ENCODE measurements around the gene MTG2.

Gene MTG2

DNA sequence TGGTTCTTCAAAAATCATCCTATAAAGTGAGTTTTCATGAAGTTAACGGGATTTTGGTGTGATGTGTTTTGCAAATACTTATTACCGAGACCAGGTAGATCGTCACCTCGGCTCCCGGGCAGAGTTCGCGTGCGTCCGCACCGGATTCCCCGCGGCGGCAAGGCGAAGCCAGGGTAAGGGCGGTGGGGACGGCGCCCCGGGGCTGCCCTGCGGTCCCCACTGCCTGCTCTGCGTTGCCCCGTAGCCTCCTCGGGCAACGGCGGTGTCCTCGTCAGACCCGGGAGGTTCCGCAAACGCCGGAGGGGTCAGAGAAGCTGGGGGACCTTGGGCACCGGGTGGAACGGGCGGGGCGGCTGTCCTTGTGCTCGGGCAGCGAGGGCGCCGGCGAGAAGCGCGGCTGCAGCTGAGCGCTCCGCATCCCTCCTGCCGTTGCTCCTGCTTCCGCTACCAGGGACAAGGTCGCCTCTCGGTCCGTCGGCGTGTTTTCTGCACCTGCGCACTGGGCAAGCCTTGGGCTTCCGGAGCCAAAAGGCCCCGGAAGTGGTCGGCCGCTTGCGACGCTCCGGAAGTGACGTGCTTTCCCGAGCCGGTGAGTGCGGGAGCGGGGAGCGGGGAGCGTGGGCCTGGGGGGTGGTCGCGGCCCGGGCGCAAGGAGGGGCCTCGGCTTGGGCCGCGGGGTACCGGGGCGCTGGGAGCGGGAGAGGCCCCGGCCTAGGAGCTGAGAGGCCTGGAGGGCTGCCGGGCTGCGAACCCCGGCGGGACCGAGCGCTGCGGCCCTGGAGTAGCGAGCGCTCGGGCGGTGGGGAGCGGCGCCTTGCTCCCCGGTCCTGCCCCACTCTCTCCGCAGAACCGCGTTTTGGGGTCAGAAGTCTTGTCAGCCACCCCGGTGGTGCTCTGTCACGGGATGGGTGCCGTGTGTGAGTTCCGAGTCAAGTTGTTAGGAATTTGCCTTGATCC, at the start of gene MTG2:
Gene MTG2 (plus strand): TSS at position 560 of the 957 bp plus-strand sequence. CDS start 10,393 bp downstream, outside the sequence.
- intact Hi-C loops (cut with DNase I): loop anchor here (5.0 to 10.0 kb wide), 3 partner anchors 40 to 202 kb away; partner anchors contain the start of genes OSBPL2, PSMA7, RPS21 and SS18L1
- peak; percentile 89 to 99 (median 92) for DNase-seq

GRCh38 chr20:62133051-62133845, 49.6 kb upstream of the MTG2 start:
- intact Hi-C loops (cut with DNase I): no loop called here
- peak in 2 of 10 donors; percentile 74 to 82 for DNase-seq

DNA sequence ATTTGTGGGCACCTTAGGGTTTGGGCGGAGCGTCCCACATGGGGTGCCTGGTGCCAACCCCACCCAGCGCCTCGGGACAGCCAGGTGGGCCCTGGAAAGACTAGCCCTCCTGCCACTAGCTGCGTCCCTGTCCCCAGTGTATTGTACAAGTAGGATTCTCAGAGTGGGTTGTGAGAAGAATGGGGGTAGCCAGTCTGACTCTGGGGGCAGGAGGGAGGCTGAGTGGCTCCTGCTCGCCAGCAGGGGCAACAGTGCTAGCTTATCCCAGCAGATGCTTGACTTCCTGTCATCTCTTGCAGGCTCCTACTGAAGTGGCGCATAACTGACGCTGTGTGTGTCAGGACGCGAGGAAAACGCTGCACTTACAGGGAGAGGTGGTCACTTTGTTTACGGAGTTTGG, 49.0 kb upstream of the MTG2 start:
- DNase-seq: no peak

GRCh38 chr20:62134735-62135231, 48.0 kb upstream of the MTG2 start:
- DNase-seq: no peak

More for the DNA sequence above, 49.0 kb upstream of the MTG2 start:
- intact Hi-C loops (cut with DNase I): no loop called here

DNA sequence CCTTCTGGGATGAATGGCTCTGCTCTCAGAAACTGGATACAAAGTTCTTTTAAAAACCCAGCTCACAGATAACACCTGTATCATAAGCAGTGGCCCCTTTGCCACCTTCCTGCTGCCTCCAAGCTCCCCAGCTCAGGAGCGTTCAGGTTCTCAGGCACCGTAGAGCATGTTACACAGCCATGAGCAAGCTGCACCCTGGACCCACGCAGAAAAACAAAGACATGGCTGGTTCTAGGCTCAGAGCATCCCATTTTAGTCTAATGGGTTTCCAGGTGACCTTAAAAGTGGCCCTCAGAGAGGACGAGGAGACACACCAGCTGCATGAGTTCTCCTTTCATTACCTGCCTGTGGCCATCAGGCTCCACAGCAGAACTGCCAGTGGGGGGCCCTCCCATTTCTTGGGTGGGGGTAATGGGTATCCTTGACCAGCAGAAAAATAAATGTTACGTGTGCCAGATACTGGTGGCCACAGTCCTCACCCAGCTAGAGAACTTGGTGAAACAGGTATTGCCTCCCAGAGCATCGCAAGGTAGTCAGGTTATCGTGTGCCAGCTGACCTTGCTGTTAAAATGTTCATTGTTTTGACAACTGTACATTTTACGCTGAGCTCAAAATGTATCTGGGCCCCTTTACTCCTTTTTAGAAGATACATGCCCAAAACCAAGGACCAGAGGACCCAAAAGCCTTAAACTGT, 47.1 kb upstream of the MTG2 start:
- DNase-seq: no peak
- intact Hi-C loops (cut with DNase I): no loop called here

More at GRCh38 chr20:62134735-62135231, 48.0 kb upstream of the MTG2 start:
- intact Hi-C loops (cut with DNase I): no loop called here

DNA sequence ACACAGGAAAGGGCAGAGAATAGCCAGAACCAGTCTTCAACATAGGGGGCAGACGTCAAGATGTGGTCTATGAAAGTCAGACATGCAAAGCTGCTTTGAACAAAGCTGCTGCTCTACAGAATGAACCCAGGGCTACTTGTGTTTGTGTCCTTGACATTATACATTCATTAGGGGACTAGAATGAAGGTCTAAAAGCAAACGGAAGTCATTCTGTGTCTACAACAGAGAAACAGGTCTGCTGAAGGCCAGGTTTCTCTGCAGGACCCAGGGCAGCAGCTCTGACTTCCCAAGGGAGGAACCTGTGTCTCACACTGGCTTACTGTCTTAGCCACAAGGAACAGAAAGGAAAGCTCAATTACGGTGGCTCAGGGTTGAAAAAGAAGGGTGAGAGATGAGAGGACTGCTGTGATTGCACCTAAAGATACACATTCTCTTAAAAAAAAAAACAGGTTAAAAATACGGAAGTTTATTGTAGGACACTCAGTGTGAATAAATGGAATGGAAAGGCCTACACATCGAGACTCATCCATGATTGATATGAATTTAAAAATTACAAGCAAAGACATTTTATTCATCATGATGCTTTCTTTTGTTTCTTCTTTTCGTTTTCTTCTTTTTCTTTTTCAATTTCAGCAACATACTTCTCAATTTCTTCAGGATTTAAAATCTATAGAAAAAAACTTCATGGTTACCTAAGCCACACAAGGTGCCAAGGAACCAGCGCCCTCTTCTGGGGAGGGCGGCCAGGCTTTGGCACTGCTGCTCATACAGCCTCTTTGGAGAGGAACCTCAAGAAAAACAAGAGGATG, 46.3 kb upstream of the MTG2 start:
- intact Hi-C loops (cut with DNase I): loop anchor here (1.0 kb wide), 1 partner anchor 125 kb away; no protein-coding TSS in a partner anchor
- DNase-seq: peak in 9 of 10 donors; percentile 37 to 95 (median 68)

- DNase-seq: no peak
- intact Hi-C loops (cut with DNase I): loop anchor here (1.0 kb wide), 1 partner anchor 126 kb away; no protein-coding TSS in a partner anchor
Measured at GRCh38 chr20:62137092-62137384, 45.8 kb upstream of the MTG2 start.

DNA sequence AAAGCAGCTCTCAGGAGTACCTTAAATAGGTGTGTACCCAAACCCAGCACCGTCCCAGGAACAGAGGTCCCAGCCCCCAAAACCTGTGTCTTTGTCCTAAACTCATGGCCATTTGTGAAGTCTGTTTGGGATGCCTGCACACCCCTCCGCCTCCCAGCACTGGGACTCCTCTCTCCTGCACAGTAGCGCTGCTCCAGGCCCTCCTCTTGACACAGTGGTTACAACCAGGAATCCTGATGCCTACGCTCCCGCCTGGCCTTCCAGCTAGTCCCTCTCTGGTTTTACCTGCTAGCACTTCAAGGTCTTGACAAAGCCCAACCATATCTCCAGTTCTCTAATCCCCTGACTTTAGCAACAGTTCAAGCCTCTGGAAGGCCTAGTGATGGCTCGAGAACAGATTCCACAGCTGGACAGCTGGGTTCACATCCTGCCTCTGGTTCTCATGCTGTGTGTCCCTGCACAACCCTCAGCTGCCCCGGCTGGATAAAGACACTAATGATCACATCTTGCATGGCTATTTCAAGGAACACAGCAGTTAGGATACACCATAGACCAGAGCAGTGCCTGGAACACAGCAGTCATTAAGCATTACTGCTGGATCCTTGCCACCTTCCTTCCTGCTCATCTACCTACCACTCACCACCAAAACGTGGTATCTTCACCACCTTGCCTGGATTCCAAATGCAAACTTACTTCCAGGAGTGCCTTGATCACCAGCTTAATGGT, 45.2 kb upstream of the MTG2 start:
- intact Hi-C loops (cut with DNase I): loop anchor here (1.0 kb wide), 1 partner anchor 126 kb away; no protein-coding TSS in a partner anchor
- DNase-seq: no peak

DNA sequence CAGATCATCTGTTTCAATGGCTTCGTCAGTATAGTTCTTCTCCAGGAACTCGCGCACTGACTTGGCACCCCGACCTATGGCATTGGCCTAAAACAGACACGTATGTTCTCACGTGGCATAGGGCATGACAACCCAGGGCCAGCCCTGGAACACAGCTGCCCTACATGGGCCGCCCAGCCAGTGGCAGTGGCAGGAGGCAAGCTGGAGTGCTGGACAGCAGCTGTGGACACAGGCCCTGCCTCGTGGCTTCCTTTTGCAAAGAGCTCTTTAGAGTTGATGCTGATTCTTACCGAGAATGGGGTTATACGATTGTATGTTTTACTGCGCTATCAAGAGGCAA, 44.7 kb upstream of the MTG2 start:
- no peak for DNase-seq
- intact Hi-C loops (cut with DNase I): no loop called here

DNA sequence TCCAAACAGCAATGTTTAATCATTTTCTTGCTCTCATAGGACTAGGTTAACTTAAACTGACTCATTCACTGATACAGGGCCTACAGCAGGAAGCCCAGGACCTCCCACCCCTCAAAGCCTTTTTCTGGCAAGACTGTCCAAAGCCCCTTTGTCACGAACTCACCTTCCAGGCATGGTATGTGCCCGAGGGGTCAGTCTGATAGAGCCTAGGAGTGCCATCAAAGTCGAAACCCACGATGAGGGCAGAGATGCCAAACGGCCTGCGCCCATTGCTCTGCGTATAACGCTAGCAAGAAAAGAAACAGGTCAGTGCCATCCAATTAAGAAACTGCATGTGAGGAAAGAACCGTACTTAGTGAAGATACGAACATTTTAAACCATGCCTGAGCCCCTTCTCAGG, 43.9 kb upstream of the MTG2 start:
- DNase-seq: no peak
- intact Hi-C loops (cut with DNase I): no loop called here

DNA sequence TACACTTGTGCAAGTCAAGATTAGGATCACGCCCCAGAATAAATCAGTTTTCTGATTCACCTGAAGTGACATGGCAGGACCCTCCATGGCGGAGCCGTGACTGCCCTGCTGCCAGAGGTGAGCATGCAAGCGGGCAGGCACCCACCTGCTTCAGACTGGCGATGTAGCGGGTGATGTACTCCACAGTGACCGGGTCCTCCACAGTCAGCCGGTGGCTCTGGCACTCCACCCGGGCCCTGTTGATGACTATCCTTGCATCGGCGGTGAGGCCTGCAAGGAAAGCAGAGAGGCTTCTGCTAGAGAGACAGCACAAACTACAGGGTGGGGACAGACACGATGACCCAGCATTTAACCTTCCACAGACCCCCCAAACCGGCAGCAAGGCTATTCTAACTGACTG, 43.2 kb upstream of the MTG2 start:
- intact Hi-C loops (cut with DNase I): loop anchor here (2.0 to 5.0 kb wide), 2 partner anchors 43 to 73 kb away; partner anchors contain the start of gene MTG2
- DNase-seq: no peak

GRCh38 chr20:62141043-62141396, 41.8 kb upstream of the MTG2 start:
- no peak for DNase-seq
- intact Hi-C loops (cut with DNase I): loop anchor here (2.0 to 5.0 kb wide), 2 partner anchors 41 to 74 kb away; partner anchors contain the start of gene MTG2

DNA sequence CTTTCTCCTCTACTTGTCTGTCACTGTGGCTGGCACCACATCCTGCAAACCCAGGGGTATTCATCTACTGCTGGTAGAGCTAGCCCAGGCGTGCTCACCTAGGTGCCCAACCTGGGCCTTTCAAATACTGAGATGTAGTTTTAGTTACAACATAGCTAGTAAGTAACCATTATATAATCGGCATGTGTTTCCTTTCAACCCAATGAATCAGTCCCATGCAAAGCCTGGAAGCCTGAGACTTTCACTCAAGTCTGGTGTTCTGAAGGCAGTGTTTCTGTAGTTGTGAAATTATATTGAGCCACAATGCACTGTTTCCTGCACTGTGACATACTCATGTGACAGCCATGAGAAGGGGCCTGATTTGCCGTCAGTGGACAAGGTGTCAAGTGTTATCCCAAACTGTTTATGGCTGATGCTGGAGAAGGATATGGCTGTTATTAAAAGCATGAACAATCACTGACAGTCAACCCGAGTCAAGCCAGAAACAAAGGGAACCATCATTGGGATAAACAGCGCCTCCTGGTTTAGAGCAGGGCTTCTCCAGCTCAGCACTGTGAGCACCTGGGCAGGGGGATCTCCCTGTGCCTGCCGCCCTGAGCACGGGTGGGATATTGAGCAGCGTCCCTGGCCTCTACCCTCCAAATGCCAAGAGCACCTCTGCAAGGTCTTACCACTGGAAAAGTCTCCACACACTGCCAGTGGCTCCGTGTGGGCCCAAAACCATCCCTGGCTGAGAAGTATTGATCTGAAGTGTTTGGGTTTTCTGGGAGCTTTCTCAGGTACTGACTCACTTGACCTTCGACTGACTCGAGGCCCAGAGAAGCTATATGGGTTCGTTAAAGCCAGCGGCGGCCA, 41.2 kb upstream of the MTG2 start:
- no peak for DNase-seq
- intact Hi-C loops (cut with DNase I): loop anchor here (2.0 to 5.0 kb wide), 2 partner anchors 41 to 75 kb away; partner anchors contain the start of gene MTG2

- DNase-seq: peak in 1 of 10 donors; percentile 15
- intact Hi-C loops (cut with DNase I): loop anchor here (1.0 to 5.0 kb wide), 2 partner anchors 20 to 40 kb away; partner anchors contain the start of genes LSM14B and MTG2
Measured at GRCh38 chr20:62142252-62143080, 40.4 kb upstream of the MTG2 start.

DNA sequence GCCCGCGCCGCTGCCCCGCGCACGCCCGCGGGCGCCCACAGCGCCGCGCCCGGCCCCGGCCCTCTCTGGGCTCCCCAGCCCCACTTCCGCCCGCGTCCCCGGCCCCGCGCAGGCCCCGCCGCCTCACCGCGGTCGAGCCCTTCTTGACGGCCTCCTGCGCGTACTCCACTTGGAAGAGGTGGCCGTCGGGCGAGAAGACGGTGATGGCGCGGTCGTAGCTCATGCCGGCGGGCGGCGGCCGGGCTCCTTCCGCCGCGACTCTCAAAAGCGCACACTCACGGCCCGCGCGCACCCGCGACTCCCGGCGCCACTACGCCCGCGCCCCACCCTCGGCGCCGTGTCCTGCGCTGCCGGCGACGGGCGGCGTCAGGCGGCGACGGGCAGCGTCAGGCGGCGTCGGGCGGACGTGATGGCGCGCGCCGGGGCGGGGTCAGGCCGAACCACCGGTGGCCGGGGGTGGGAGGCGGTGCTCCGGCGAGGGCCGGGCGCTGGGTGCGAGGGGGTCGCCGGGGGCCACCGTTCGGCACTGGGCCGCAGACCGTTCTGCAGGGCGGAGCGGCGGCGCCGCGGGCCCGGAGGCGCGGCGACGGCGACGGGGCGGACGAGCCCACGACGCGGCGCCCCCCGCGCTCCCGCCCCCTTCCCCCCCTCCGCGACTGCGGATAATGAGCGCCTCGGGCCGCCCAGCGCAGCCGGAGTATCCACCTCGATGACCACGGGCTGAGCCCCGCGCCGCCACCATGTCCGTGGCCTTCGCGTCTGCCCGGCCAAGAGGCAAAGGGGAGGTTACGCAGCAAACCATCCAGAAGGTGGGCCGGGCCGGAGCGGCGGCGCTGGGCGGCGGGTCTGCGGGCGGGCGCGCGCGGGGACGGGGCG, 39.5 kb upstream of the MTG2 start, which contains the start of the genes PSMA7 and SS18L1:
Gene PSMA7 (minus strand): TSS at position 314 of the 876 bp plus-strand sequence. CDS start 91 bp downstream, at position 223.
Gene SS18L1 (plus strand): TSS at position 689 of the 876 bp plus-strand sequence. CDS start 52 bp downstream, at position 741.
- intact Hi-C loops (cut with DNase I): loop anchor here (1.0 to 5.0 kb wide), 2 partner anchors 21 to 39 kb away; partner anchors contain the start of genes LSM14B and MTG2
- DNase-seq: peak; percentile 73 to 98 (median 86)
